PFSK-1 (cell line): ENCODE data around the gene SKAP1.

Source experiments
- FOXP2 ChIP-seq: optimal IDR thresholded peaks from 2 replicates; pipeline ENCODE3; 2011; ENCODE audit warnings: borderline replicate concordance, control low read depth, inconsistent platforms; ENCODE audit not compliant: insufficient read depth; ENCODE audit errors: extremely low read length, extremely low read depth
- POLR2AphosphoS5 ChIP-seq: IDR thresholded peaks from 2 replicates; pipeline ENCODE4 v1.6.1; 2012; ENCODE audit warnings: low read depth, mild to moderate bottlenecking, control low read depth, low read length, moderate library complexity
- REST ChIP-seq, 2 experiments: IDR thresholded peaks; 2 replicates each; pipeline versions ENCODE4 v1.6.1 to v1.8.0; 2011 to 2012; ENCODE audit warnings: low read depth in 2 of 2, low read length in 2 of 2, control low read depth in 1 of 2, inconsistent platforms in 1 of 2, mild to moderate bottlenecking in 1 of 2, moderate library complexity in 1 of 2; ENCODE audit not compliant: insufficient read depth in 1 of 2
- SIN3A ChIP-seq: IDR thresholded peaks from 2 replicates; pipeline ENCODE4 v1.6.1; 2012; ENCODE audit warnings: mild to moderate bottlenecking, low read length, moderate library complexity, borderline replicate concordance; ENCODE audit not compliant: insufficient read depth
- TAF1 ChIP-seq: IDR thresholded peaks from 2 replicates; pipeline ENCODE4 v1.6.1; 2012; ENCODE audit warnings: low read length, control low read depth, borderline replicate concordance; ENCODE audit not compliant: insufficient read depth

The SKAP1 gene

GRCh38 chr17:48471817-48472410 is 41.9 kb upstream of the SKAP1 start:
- no peak for TF ChIP-seq TAF1
- TF ChIP-seq SIN3A: no peak
- no peak for TF ChIP-seq REST (IDR thresholded peaks at IDR 0.05; ENCODE audit: insufficient read depth in 1 of 2, low read depth in 2 of 2, low read length in 2 of 2)
- no peak for TF ChIP-seq POLR2AphosphoS5

DNA sequence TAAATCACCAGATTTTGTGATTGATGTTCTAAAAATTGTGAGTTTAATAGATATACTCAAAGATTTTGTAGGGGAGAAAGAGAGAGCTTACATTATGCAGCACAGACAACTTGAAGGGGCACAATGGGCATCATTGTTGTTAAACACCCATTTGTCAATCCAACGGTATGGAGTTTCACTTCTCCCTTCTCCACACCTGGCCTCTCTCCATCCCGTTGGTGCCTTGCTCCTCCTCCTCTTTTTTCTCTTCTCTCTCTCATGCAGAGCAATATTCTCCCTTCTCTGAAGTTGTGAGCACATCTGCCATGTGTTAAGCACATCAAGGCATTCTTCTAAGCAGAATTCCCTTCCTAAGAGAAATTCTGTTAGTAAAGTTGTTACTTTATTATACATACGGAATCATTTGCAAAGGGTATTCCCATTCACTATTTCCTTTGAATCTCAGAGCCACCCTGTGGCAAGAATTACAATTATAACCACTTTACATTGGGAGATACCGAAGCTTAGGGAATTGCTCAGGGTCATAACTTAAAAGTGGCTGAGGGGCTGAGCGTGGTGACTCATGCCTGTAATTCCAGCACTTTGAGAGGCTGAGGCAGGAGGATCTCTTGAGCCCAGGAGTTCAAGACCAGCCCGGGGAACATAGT is 40.5 kb upstream of the SKAP1 start:
- TF ChIP-seq FOXP2 (no peak), REST (IDR thresholded peaks at IDR 0.05; ENCODE audit: insufficient read depth in 1 of 2, low read depth in 2 of 2, low read length in 2 of 2) (no peak), TAF1 (no peak), SIN3A (no peak), POLR2AphosphoS5 (no peak)

DNA sequence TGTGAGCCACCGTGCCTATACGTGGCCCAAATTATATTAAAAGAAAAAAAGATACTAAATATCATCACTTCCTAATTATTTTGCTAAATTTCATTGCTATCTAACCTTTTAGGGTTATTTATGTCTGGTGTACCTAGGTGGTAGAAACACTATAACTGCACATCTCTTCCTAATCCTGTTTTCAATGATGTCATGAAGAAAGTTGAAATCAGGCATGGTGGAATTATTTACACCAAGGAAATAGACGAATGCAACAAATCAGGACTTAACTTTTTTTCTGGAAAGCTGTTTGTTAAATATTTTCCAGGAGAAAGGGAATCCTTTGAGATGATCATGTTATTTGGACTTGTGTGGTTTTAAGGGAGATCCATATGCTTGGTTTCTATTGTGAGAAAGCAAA is 39.2 kb upstream of the SKAP1 start:
- no peak for TF ChIP-seq TAF1

DNA sequence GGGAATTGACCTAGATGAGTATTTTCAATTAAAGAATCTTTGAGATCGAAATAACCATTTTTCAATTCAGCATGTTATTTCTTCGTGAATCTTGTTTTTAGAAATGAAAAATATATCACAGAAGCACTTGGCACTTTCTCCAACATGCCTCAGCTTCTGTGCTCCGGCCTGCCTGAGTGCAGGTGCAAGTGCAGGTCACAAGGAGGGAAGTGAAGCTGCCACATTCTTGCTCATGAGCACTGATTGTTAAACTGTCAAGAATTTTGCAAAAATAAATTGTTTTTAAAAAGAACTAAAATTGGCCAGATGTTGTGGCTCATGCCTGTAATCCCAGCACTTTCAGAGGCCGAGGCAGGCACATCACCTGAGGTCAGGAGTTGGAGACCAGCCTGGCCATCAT is 38.3 kb upstream of the SKAP1 start:
- TF ChIP-seq TAF1 (no peak), REST (IDR thresholded peaks at IDR 0.05; ENCODE audit: insufficient read depth in 1 of 2, low read depth in 2 of 2, low read length in 2 of 2) (no peak), POLR2AphosphoS5 (no peak), SIN3A (no peak), FOXP2 (no peak)

GRCh38 chr17:48465884-48466283 is 35.9 kb upstream of the SKAP1 start:
- TF ChIP-seq REST (IDR thresholded peaks at IDR 0.05; ENCODE audit: insufficient read depth in 1 of 2, low read depth in 2 of 2, low read length in 2 of 2): no peak
- TF ChIP-seq SIN3A: no peak
